IMR-90 (cell line): ENCODE results near the gene GALNT7. TPM values are rescaled to one million over a fixed set of nuclear protein-coding genes. Genes with fewer than 3 reads are reported as not detected.

ENCODE experiments used
- ATAC-seq: fragments of 200-7000 bp; cut with Tn5 transposase; 2 replicates; pipeline ENCODE4 v1.9.1; 2020; ENCODE audit warnings: low read depth, mild to moderate bottlenecking, moderate library complexity
- BruUV-seq: library from RNA; stranded (reverse); fragments of 400-500 nt; replicated peaks from 2 replicates; lab custom pipeline; 2021; lab: Mats Ljungman, UMichigan
- CTCF ChIA-PET: fragments of 300-600 bp; formaldehyde crosslinking; extraction: SDS; loops from one replicate; lab custom pipeline; 2021; ENCODE audit warnings: antibody characterized with exemption; lab: Yijun Ruan, JAX
- POLR2A ChIA-PET: fragments of 300-600 bp; sonication (Branson Sonifier 250); formaldehyde crosslinking; loops from one replicate; lab custom pipeline; 2022; ENCODE audit warnings: antibody characterized with exemption; ENCODE audit not compliant: unreplicated experiment; lab: Charles Lee
- DNase-seq: peaks from one replicate; pipeline ENCODE4 v3.0.0; 2013
- H2AFZ ChIP-seq: replicated peaks from 2 replicates; pipeline ENCODE3; 2013; ENCODE audit warnings: low read length, mild to moderate bottlenecking; ENCODE audit not compliant: poor library complexity
- H2AK5ac ChIP-seq: 2 replicates; pipeline ENCODE4 v1.6.1; 2013; ENCODE audit warnings: low read depth, low read length, inconsistent platforms
- H2AK9ac ChIP-seq: replicated peaks from 2 replicates; pipeline ENCODE3; 2013; ENCODE audit warnings: mild to moderate bottlenecking, low read depth, low read length, moderate library complexity; ENCODE audit not compliant: poor library complexity
- H2BK120ac ChIP-seq: 2 replicates; pipeline ENCODE4 v1.6.1; 2013; ENCODE audit warnings: low read depth, low read length, inconsistent platforms
- H2BK15ac ChIP-seq: 3 replicates; pipeline ENCODE4 v1.6.1; 2013; ENCODE audit warnings: low read depth, low read length, inconsistent platforms
- H2BK20ac ChIP-seq: 2 replicates; pipeline ENCODE4 v1.6.1; 2013; ENCODE audit warnings: low read depth, mild to moderate bottlenecking, inconsistent platforms, low read length, moderate library complexity
- H2BK5ac ChIP-seq: 2 replicates; pipeline ENCODE4 v1.6.1; 2013; ENCODE audit warnings: mild to moderate bottlenecking, low read depth, low read length, inconsistent platforms; ENCODE audit not compliant: poor library complexity, severe bottlenecking
- H3K14ac ChIP-seq: replicated peaks from 2 replicates; pipeline ENCODE4 v1.6.1; 2013; ENCODE audit warnings: low read depth, low read length, inconsistent platforms
- H3K18ac ChIP-seq: 2 replicates; pipeline ENCODE4 v1.6.1; 2013; ENCODE audit warnings: low read depth, low read length, control low read depth
- H3K23ac ChIP-seq: 2 replicates; pipeline ENCODE4 v1.6.1; 2013; ENCODE audit warnings: low read depth, low read length, inconsistent platforms
- H3K27ac ChIP-seq: 2 replicates; pipeline ENCODE4 v1.5.1; 2013; ENCODE audit warnings: mild to moderate bottlenecking, control low read depth, low read length; ENCODE audit not compliant: insufficient read depth
- H3K27me3 ChIP-seq: 2 replicates; pipeline ENCODE4 v1.6.1; 2013; ENCODE audit warnings: low read length; ENCODE audit not compliant: control insufficient read depth, insufficient read depth
- H3K36me3 ChIP-seq: 2 replicates; pipeline ENCODE4 v1.6.1; 2013; ENCODE audit warnings: low read length, mixed read lengths; ENCODE audit not compliant: control insufficient read depth, insufficient read depth
- H3K4ac ChIP-seq: 2 replicates; pipeline ENCODE4 v1.6.1; 2013; ENCODE audit warnings: low read depth, low read length, inconsistent platforms
- H3K4me1 ChIP-seq: 2 replicates; pipeline ENCODE4 v1.6.1; 2013; ENCODE audit warnings: low read length, mixed read lengths; ENCODE audit not compliant: control insufficient read depth, insufficient read depth
- H3K4me2 ChIP-seq: 2 replicates; pipeline ENCODE4 v1.6.1; 2013; ENCODE audit warnings: low read depth, mild to moderate bottlenecking, control low read depth, low read length, moderate library complexity
- H3K4me3 ChIP-seq: 2 replicates; pipeline ENCODE4 v1.5.1; 2013; ENCODE audit warnings: low read depth, mild to moderate bottlenecking, control low read depth, low read length, moderate library complexity; ENCODE audit not compliant: insufficient read depth
- H3K56ac ChIP-seq: 2 replicates; pipeline ENCODE4 v1.6.1; 2013; ENCODE audit warnings: low read length, inconsistent platforms; ENCODE audit not compliant: insufficient read depth; ENCODE audit errors: extremely low read depth
- H3K79me1 ChIP-seq, 2 experiments: 2 replicates each; pipeline ENCODE4 v1.6.1; 2013; ENCODE audit warnings: low read length in 2 of 2, inconsistent platforms in 1 of 2, low read depth in 1 of 2
- H3K9ac ChIP-seq: 2 replicates; pipeline ENCODE4 v1.6.1; 2013; ENCODE audit warnings: low read depth, low read length, control low read depth
- H3K9me1 ChIP-seq: 2 replicates; pipeline ENCODE4 v1.6.1; 2013; ENCODE audit warnings: low read length, inconsistent platforms; ENCODE audit not compliant: insufficient read depth
- H3K9me3 ChIP-seq: 2 replicates; pipeline ENCODE4 v1.6.1; 2013; ENCODE audit warnings: low read length; ENCODE audit not compliant: control insufficient read depth, insufficient read depth
- H4K20me1 ChIP-seq: 2 replicates; pipeline ENCODE4 v1.6.1; 2013; ENCODE audit warnings: low read length, inconsistent platforms; ENCODE audit not compliant: insufficient read depth
- H4K5ac ChIP-seq: 2 replicates; pipeline ENCODE4 v1.6.1; 2013; ENCODE audit warnings: mild to moderate bottlenecking, low read depth, low read length, control low read depth
- H4K8ac ChIP-seq, 2 experiments: 2 replicates each; pipeline ENCODE4 v1.6.1; 2013; ENCODE audit warnings: low read depth in 2 of 2, low read length in 2 of 2, control low read depth in 1 of 2, inconsistent platforms in 1 of 2
- H4K91ac ChIP-seq: 2 replicates; pipeline ENCODE4 v1.6.1; 2013; ENCODE audit warnings: low read depth, low read length, inconsistent platforms; ENCODE audit not compliant: insufficient read depth
- CEBPB ChIP-seq: IDR thresholded peaks from 2 replicates; pipeline ENCODE4 v1.6.1; 2012; ENCODE audit warnings: low read depth, low read length, improper control_type of control experiment
- RAD21 ChIP-seq: IDR thresholded peaks from 2 replicates; pipeline ENCODE4 v1.6.1; 2012; ENCODE audit warnings: low read length, improper control_type of control experiment
- SMC3 ChIP-seq: fragments of 150-350 bp; IDR thresholded peaks from 2 replicates; pipeline ENCODE4 v1.6.1; 2016; ENCODE audit warnings: low read depth, mild to moderate bottlenecking, antibody characterized with exemption, low read length, moderate library complexity
- WGBS, 2 experiments: methylation state at CpG; one replicate each; pipeline versions ENCODE4 v1.1.5 to v1.1.7; 2013; ENCODE audit warnings: missing lambda C conversion rate in 2 of 2; ENCODE audit not compliant: insufficient read length in 1 of 2; ENCODE audit errors: extremely low coverage in 2 of 2; 5-methylcytosine and 5-hydroxymethylcytosine counted together
- dilution Hi-C: fragments of 300-500 bp; cut with HindIII; formaldehyde crosslinking; loops from one replicate; pipeline ENCODE4 v1.14.3; 2018; ENCODE audit warnings: low sequenced_read_pairs; ENCODE audit not compliant: unreplicated experiment
- in situ Hi-C: fragments of 300-500 bp; cut with MboI; formaldehyde crosslinking; loops from 3 replicates; pipeline ENCODE4 v1.14.3; 2019; ENCODE audit warnings: low sequenced_read_pairs, inconsistent platforms, mixed read lengths
- intact Hi-C: fragments of 100-400 bp; cut with micrococcal nuclease; formaldehyde crosslinking; loops from 2 replicates; pipeline ENCODE4 v1.10.0; 2022
- polyA plus RNA-seq, 3 experiments: library from polyadenylated mRNA; depleted of rRNA; stranded (reverse); fragments of >200 nt; gene quantifications; 2 replicates each; pipeline ENCODE4 v1.2.3, GENCODE V29; 2012; ENCODE audit warnings: low replicate concordance in 1 of 3
- total RNA-seq: library from RNA; depleted of rRNA; stranded (reverse); fragments of >200 nt; gene quantifications from 2 replicates; pipeline ENCODE4 v1.2.3, GENCODE V29; 2012

GALNT7 gene
- total and polyA plus RNA-seq, 2 of the 4 experiments (the other 2 are of a cell fraction), result 19.1 to 31.2 TPM

GRCh38 chr4:173226401-173226888, 57.8 kb downstream of the GALNT7 start:
- no peak for TF ChIP-seq CEBPB
- no peak for TF ChIP-seq RAD21
- no peak for TF ChIP-seq SMC3
- no peak overlapping the region for H3K4ac ChIP-seq
- no peaks in the 10 kb centered on the region; the same call in 1 of the 2 replicates for H3K9me1 ChIP-seq
- no TSS peak for BruUV-seq
- H2AFZ ChIP-seq, result no peak overlapping the region
- no peaks in the 10 kb centered on the region for H3K36me3 ChIP-seq
- H2BK120ac ChIP-seq, result no peak overlapping the region
- H4K5ac ChIP-seq, result no peak overlapping the region
- POLR2A ChIA-PET, result no interaction called here
- no CpG with 5 or more reads among the region's 4 CpGs for WGBS, 2 experiments
- H3K4me1 ChIP-seq, result no peaks in the 10 kb centered on the region
- intact Hi-C loops, result no loop called here
- H4K91ac ChIP-seq, result no peak overlapping the region
- H3K18ac ChIP-seq, result no peak overlapping the region
- no peak overlapping the region for H2BK15ac ChIP-seq
- no peaks in the 10 kb centered on the region for H3K27me3 ChIP-seq
- H3K56ac ChIP-seq, result no peak overlapping the region
- no peak overlapping the region for H2BK20ac ChIP-seq
- H3K23ac ChIP-seq, result no peak overlapping the region
- H3K4me3 ChIP-seq, result no peak overlapping the region
- in situ Hi-C loops, result no loop called here
- no peak for DNase-seq
- H3K79me1 ChIP-seq, result peaks cover 0 to 4% of the 10 kb centered on the region in 2 experiments; a peak in 3 of 4 replicates
- no peak overlapping the region for H3K4me2 ChIP-seq
- no peak overlapping the region for H3K27ac ChIP-seq
- ATAC-seq, result no peak
- no peak overlapping the region for H3K9ac ChIP-seq
- H2BK5ac ChIP-seq, result no peak overlapping the region
- no peak overlapping the region for H2AK9ac ChIP-seq
- no peaks in the 10 kb centered on the region for H4K20me1 ChIP-seq
- no peak overlapping the region for H2AK5ac ChIP-seq
- dilution Hi-C loops, result no loop called here
- CTCF ChIA-PET, result interaction anchor here (0.8 kb wide), 1 partner anchor 34 kb away, joined by 3 read pairs; no protein-coding TSS in a partner anchor
- H3K14ac ChIP-seq, result no peak overlapping the region
- H3K9me3 ChIP-seq, result no peaks in the 10 kb centered on the region
- H4K8ac ChIP-seq, result no peak overlapping the region
